GM12864 (cell line): Measurements from ENCODE around the gene LCMT1.
A peak's percentile ranks its signal among the peaks of the same experiment; 100 is the strongest.

Experiments
- DNase-seq: peaks from one replicate; pipeline ENCODE4 v3.0.0-alpha.2; 2011; ENCODE audit warnings: low read depth
- H3K4me3 ChIP-seq: 2 replicates; pipeline ENCODE4 v1.5.1; 2011; ENCODE audit warnings: mild to moderate bottlenecking, low read depth, low read length, control low read depth
- CTCF ChIP-seq: IDR thresholded peaks from 2 replicates; pipeline ENCODE4 v1.5.1; 2011; ENCODE audit warnings: low read depth, mild to moderate bottlenecking, moderate library complexity, low read length, control low read depth, inconsistent platforms; ENCODE audit errors: missing control alignments

Gene LCMT1

GRCh38 chr16:25108054-25108453 lies 3.5 kb upstream of the LCMT1 start:
- no peak overlapping the region for H3K4me3 ChIP-seq
- DNase-seq: no peak
- TF ChIP-seq CTCF: peak; percentile 51

GRCh38 chr16:25109643-25110042 lies 1.9 kb upstream of the LCMT1 start:
- DNase-seq: no peak
- TF ChIP-seq CTCF: no peak
- H3K4me3 ChIP-seq: no peak overlapping the region

GRCh38 chr16:25110387-25110947 lies 1.1 kb upstream of the LCMT1 start:
- peak overlapping the region; percentile 72 for H3K4me3 ChIP-seq
- TF ChIP-seq CTCF: no peak
- no peak for DNase-seq

DNA sequence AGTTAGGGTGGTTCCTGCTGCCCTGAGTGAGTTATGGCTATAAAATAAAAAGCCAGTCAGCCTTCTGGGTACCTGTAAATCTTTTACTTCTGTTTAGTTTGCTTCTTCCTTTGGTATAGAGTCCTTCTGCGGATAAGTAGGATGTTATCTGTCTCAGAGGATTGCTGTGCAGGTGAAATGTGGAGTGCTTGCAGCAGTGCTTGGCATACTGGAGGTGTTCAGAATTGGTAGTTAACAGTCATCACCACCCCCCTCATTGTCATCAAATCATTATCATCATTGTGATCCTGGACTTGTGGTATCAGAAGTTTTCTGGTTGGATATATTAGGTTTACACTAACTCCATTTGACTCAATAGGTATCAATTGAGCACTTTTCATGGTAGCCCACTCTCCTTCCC lies 2.6 kb downstream of the LCMT1 start:
- DNase-seq: no peak
- no peak for TF ChIP-seq CTCF

GRCh38 chr16:25118851-25119578 lies 7.5 kb downstream of the LCMT1 start:
- DNase-seq: no peak
- no peak for TF ChIP-seq CTCF
- H3K4me3 ChIP-seq: no peak overlapping the region

More for the DNA sequence above, 2.6 kb downstream of the LCMT1 start:
- no peak overlapping the region for H3K4me3 ChIP-seq

DNA sequence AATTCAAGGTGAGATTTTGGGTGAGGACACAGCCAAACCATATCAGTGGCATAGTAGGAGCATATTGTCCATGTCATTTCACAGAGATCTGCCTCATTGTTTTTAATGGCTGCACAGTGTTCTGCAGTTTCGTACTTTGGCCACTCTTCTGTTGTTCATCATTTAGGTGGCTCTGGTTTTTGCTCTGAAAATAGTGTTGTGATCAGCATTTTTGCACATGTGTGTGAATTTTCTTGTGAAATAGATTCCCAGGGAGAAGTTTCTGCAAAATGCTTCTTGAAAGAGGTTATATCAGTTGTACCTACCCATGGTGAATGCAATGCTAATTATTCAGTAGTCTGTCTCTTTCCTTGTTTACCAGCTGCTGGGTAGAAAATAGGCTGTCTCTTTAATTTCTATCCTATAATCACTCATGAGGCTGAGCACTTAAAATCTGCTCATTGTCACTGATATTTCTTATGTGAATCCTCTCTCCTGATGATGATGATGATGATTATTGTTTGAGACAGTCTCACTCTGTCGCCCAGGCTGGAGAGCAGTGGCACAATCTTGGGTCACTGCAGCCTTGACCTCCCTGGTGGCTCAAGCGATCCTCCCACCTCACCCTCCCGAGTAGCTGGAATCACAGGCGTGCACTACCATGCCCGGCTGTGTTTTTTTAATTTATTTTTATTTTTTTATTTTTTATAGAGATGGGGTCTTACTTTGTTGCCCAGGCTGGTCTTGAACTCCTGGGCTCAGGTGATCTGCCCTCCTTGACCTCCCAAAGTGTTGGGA lies 10.5 kb downstream of the LCMT1 start:
- no peak for TF ChIP-seq CTCF
- no peak for DNase-seq

More for the DNA sequence above, 10.5 kb downstream of the LCMT1 start:
- H3K4me3 ChIP-seq: no peak overlapping the region
